ENCODE data around the gene MAT2B.
"Not testable (repeated sequence)": the region's sequence is repeated elsewhere in the genome, so short reads cannot be mapped to it uniquely, and the experiment has no call there.

The MAT2B gene

GRCh38 chr5:163529698-163530097 lies 24.3 kb downstream of the MAT2B start:
- Histone ChIP-seq H3K27me3 (ENCODE audit: control insufficient read depth in 1 of 2, insufficient read depth in 2 of 2, low read length in 2 of 2) (no peaks in the 10 kb centered on the region), H3K9ac (ENCODE audit: low read depth in 1 of 2, low read length in 2 of 2) (no peak overlapping the region), H3K36me3 (ENCODE audit: control insufficient read depth in 1 of 2, insufficient read depth in 2 of 2, low read length in 2 of 2) (no peaks in the 10 kb centered on the region), H3K27ac (ENCODE audit: low read depth, low read length) (no peak overlapping the region), H3K4me3 (ENCODE audit: low read depth in 1 of 2, low read length in 2 of 2) (no peak overlapping the region), H3K9me3 (ENCODE audit: control insufficient read depth in 1 of 2, low read length in 2 of 2) (no peaks in the 10 kb centered on the region), H3K4me1 (ENCODE audit: control insufficient read depth in 1 of 2, insufficient read depth in 2 of 2, low read length in 2 of 2) (peaks cover 15 to 26% of the 10 kb centered on the region in 2 donors)

GRCh38 chr5:163531272-163531671 lies 25.9 kb downstream of the MAT2B start:
- peaks cover 22 to 36% of the 10 kb centered on the region in 2 donors for H3K4me1 ChIP-seq (ENCODE audit: control insufficient read depth in 1 of 2, insufficient read depth in 2 of 2, low read length in 2 of 2)
- H3K27ac ChIP-seq (ENCODE audit: low read depth, low read length), result no peak overlapping the region
- no peak overlapping the region for H3K9ac ChIP-seq (ENCODE audit: low read depth in 1 of 2, low read length in 2 of 2)
- no peaks in the 10 kb centered on the region for H3K27me3 ChIP-seq (ENCODE audit: control insufficient read depth in 1 of 2, insufficient read depth in 2 of 2, low read length in 2 of 2)
- H3K4me3 ChIP-seq (ENCODE audit: low read depth in 1 of 2, low read length in 2 of 2), result no peak overlapping the region
- no peaks in the 10 kb centered on the region for H3K9me3 ChIP-seq (ENCODE audit: control insufficient read depth in 1 of 2, low read length in 2 of 2)
- H3K36me3 ChIP-seq (ENCODE audit: control insufficient read depth in 1 of 2, insufficient read depth in 2 of 2, low read length in 2 of 2), result no peaks in the 10 kb centered on the region

GRCh38 chr5:163532171-163533084 lies 27.0 kb downstream of the MAT2B start:
- Histone ChIP-seq H3K4me1 (ENCODE audit: control insufficient read depth in 1 of 2, insufficient read depth in 2 of 2, low read length in 2 of 2) (peaks cover 22 to 36% of the 10 kb centered on the region in 2 donors), H3K27ac (ENCODE audit: low read depth, low read length) (no peak overlapping the region), H3K27me3 (ENCODE audit: control insufficient read depth in 1 of 2, insufficient read depth in 2 of 2, low read length in 2 of 2) (no peaks in the 10 kb centered on the region), H3K9ac (ENCODE audit: low read depth in 1 of 2, low read length in 2 of 2) (no peak overlapping the region), H3K4me3 (ENCODE audit: low read depth in 1 of 2, low read length in 2 of 2) (no peak overlapping the region), H3K36me3 (ENCODE audit: control insufficient read depth in 1 of 2, insufficient read depth in 2 of 2, low read length in 2 of 2) (no peaks in the 10 kb centered on the region), H3K9me3 (ENCODE audit: control insufficient read depth in 1 of 2, low read length in 2 of 2) (no peaks in the 10 kb centered on the region)

- Histone ChIP-seq H3K27me3 (ENCODE audit: control insufficient read depth in 1 of 2, insufficient read depth in 2 of 2, low read length in 2 of 2) (no peaks in the 10 kb centered on the region), H3K9ac (ENCODE audit: low read depth in 1 of 2, low read length in 2 of 2) (no peak overlapping the region), H3K27ac (ENCODE audit: low read depth, low read length) (no peak overlapping the region), H3K36me3 (ENCODE audit: control insufficient read depth in 1 of 2, insufficient read depth in 2 of 2, low read length in 2 of 2) (no peaks in the 10 kb centered on the region), H3K9me3 (ENCODE audit: control insufficient read depth in 1 of 2, low read length in 2 of 2) (no peaks in the 10 kb centered on the region), H3K4me3 (ENCODE audit: low read depth in 1 of 2, low read length in 2 of 2) (no peak overlapping the region), H3K4me1 (ENCODE audit: control insufficient read depth in 1 of 2, insufficient read depth in 2 of 2, low read length in 2 of 2) (peaks cover 22 to 36% of the 10 kb centered on the region in 2 donors)
These were observed 27.8 kb downstream of the MAT2B start for GRCh38 chr5:163533223-163533622.

GRCh38 chr5:163534492-163535094 lies 29.2 kb downstream of the MAT2B start:
- Histone ChIP-seq H3K4me3 (ENCODE audit: low read depth in 1 of 2, low read length in 2 of 2) (peak overlapping the region in 1 of 2 donors; percentile 19), H3K9ac (ENCODE audit: low read depth in 1 of 2, low read length in 2 of 2) (no peak overlapping the region), H3K27ac (ENCODE audit: low read depth, low read length) (no peak overlapping the region), H3K36me3 (ENCODE audit: control insufficient read depth in 1 of 2, insufficient read depth in 2 of 2, low read length in 2 of 2) (no peaks in the 10 kb centered on the region), H3K4me1 (ENCODE audit: control insufficient read depth in 1 of 2, insufficient read depth in 2 of 2, low read length in 2 of 2) (peaks cover 22 to 36% of the 10 kb centered on the region in 2 donors), H3K27me3 (ENCODE audit: control insufficient read depth in 1 of 2, insufficient read depth in 2 of 2, low read length in 2 of 2) (no peaks in the 10 kb centered on the region), H3K9me3 (ENCODE audit: control insufficient read depth in 1 of 2, low read length in 2 of 2) (no peaks in the 10 kb centered on the region)

GRCh38 chr5:163535290-163535689 lies 29.9 kb downstream of the MAT2B start:
- Histone ChIP-seq H3K36me3 (ENCODE audit: control insufficient read depth in 1 of 2, insufficient read depth in 2 of 2, low read length in 2 of 2) (no peaks in the 10 kb centered on the region), H3K27ac (ENCODE audit: low read depth, low read length) (no peak overlapping the region), H3K4me1 (ENCODE audit: control insufficient read depth in 1 of 2, insufficient read depth in 2 of 2, low read length in 2 of 2) (peaks cover 22 to 36% of the 10 kb centered on the region in 2 donors)

GRCh38 chr5:163536442-163536841 lies 31.0 kb downstream of the MAT2B start:
- H3K9ac ChIP-seq (ENCODE audit: low read depth in 1 of 2, low read length in 2 of 2); H3K36me3 ChIP-seq (ENCODE audit: control insufficient read depth in 1 of 2, insufficient read depth in 2 of 2, low read length in 2 of 2); H3K9me3 ChIP-seq (ENCODE audit: control insufficient read depth in 1 of 2, low read length in 2 of 2); H3K4me3 ChIP-seq (ENCODE audit: low read depth in 1 of 2, low read length in 2 of 2); H3K27ac ChIP-seq (ENCODE audit: low read depth, low read length); H3K27me3 ChIP-seq (ENCODE audit: control insufficient read depth in 1 of 2, insufficient read depth in 2 of 2, low read length in 2 of 2): not testable (repeated sequence)
- H3K4me1 ChIP-seq (ENCODE audit: control insufficient read depth in 1 of 2, insufficient read depth in 2 of 2, low read length in 2 of 2), result peaks cover 19 to 33% of the 10 kb centered on the region in 2 donors

More at GRCh38 chr5:163535290-163535689, 29.9 kb downstream of the MAT2B start:
- no peaks in the 10 kb centered on the region for H3K27me3 ChIP-seq (ENCODE audit: control insufficient read depth in 1 of 2, insufficient read depth in 2 of 2, low read length in 2 of 2)
- H3K9me3 ChIP-seq (ENCODE audit: control insufficient read depth in 1 of 2, low read length in 2 of 2), result no peaks in the 10 kb centered on the region
- H3K9ac ChIP-seq (ENCODE audit: low read depth in 1 of 2, low read length in 2 of 2), result no peak overlapping the region
- peak overlapping the region; percentile 14 to 19 for H3K4me3 ChIP-seq (ENCODE audit: low read depth in 1 of 2, low read length in 2 of 2)

- H3K9me3 ChIP-seq (ENCODE audit: control insufficient read depth in 1 of 2, low read length in 2 of 2), result no peaks in the 10 kb centered on the region
- no peaks in the 10 kb centered on the region for H3K27me3 ChIP-seq (ENCODE audit: control insufficient read depth in 1 of 2, insufficient read depth in 2 of 2, low read length in 2 of 2)
- H3K4me3 ChIP-seq (ENCODE audit: low read depth in 1 of 2, low read length in 2 of 2), result no peak overlapping the region
- no peak overlapping the region for H3K27ac ChIP-seq (ENCODE audit: low read depth, low read length)
- H3K36me3 ChIP-seq (ENCODE audit: control insufficient read depth in 1 of 2, insufficient read depth in 2 of 2, low read length in 2 of 2), result no peaks in the 10 kb centered on the region
- H3K9ac ChIP-seq (ENCODE audit: low read depth in 1 of 2, low read length in 2 of 2), result no peak overlapping the region
- H3K4me1 ChIP-seq (ENCODE audit: control insufficient read depth in 1 of 2, insufficient read depth in 2 of 2, low read length in 2 of 2), result peaks cover 0 to 1% of the 10 kb centered on the region in 2 donors
These were observed 35.3 kb downstream of the MAT2B start for GRCh38 chr5:163540696-163541095.

GRCh38 chr5:163542771-163543170 lies 37.4 kb downstream of the MAT2B start:
- H3K27ac ChIP-seq (ENCODE audit: low read depth, low read length), result no peak overlapping the region
- H3K27me3 ChIP-seq (ENCODE audit: control insufficient read depth in 1 of 2, insufficient read depth in 2 of 2, low read length in 2 of 2), result no peaks in the 10 kb centered on the region
- H3K9me3 ChIP-seq (ENCODE audit: control insufficient read depth in 1 of 2, low read length in 2 of 2), result no peaks in the 10 kb centered on the region
- no peak overlapping the region for H3K9ac ChIP-seq (ENCODE audit: low read depth in 1 of 2, low read length in 2 of 2)
- no peak overlapping the region for H3K4me3 ChIP-seq (ENCODE audit: low read depth in 1 of 2, low read length in 2 of 2)
- no peaks in the 10 kb centered on the region for H3K36me3 ChIP-seq (ENCODE audit: control insufficient read depth in 1 of 2, insufficient read depth in 2 of 2, low read length in 2 of 2)
- H3K4me1 ChIP-seq (ENCODE audit: control insufficient read depth in 1 of 2, insufficient read depth in 2 of 2, low read length in 2 of 2), result no peaks in the 10 kb centered on the region

GRCh38 chr5:163544041-163544440 lies 38.6 kb downstream of the MAT2B start:
- H3K4me3 ChIP-seq (ENCODE audit: low read depth in 1 of 2, low read length in 2 of 2), result no peak overlapping the region
- no peak overlapping the region for H3K9ac ChIP-seq (ENCODE audit: low read depth in 1 of 2, low read length in 2 of 2)
- H3K27ac ChIP-seq (ENCODE audit: low read depth, low read length), result no peak overlapping the region
- no peaks in the 10 kb centered on the region for H3K4me1 ChIP-seq (ENCODE audit: control insufficient read depth in 1 of 2, insufficient read depth in 2 of 2, low read length in 2 of 2)
- no peaks in the 10 kb centered on the region for H3K27me3 ChIP-seq (ENCODE audit: control insufficient read depth in 1 of 2, insufficient read depth in 2 of 2, low read length in 2 of 2)
- no peaks in the 10 kb centered on the region for H3K36me3 ChIP-seq (ENCODE audit: control insufficient read depth in 1 of 2, insufficient read depth in 2 of 2, low read length in 2 of 2)
- H3K9me3 ChIP-seq (ENCODE audit: control insufficient read depth in 1 of 2, low read length in 2 of 2), result no peaks in the 10 kb centered on the region
